HT-29 (cell line): ENCODE results near the gene PRDX1. TPM values are rescaled to one million over a fixed set of nuclear protein-coding genes. Genes with fewer than 3 reads are reported as not detected.

Source experiments
- DNase-seq: peaks from one replicate; pipeline ENCODE4 v3.0.0-alpha.2; 2015; ENCODE audit warnings: low spot score
- total RNA-seq: library from RNA; depleted of rRNA; stranded (reverse); fragments of >200 nt; shearing (Covaris generic); gene quantifications from 2 replicates; pipeline ENCODE4 v1.2.3, GENCODE V29; 2014; rRNA removed

Gene PRDX1
- total RNA-seq, result 630 and 644 TPM in 2 replicates

DNA sequence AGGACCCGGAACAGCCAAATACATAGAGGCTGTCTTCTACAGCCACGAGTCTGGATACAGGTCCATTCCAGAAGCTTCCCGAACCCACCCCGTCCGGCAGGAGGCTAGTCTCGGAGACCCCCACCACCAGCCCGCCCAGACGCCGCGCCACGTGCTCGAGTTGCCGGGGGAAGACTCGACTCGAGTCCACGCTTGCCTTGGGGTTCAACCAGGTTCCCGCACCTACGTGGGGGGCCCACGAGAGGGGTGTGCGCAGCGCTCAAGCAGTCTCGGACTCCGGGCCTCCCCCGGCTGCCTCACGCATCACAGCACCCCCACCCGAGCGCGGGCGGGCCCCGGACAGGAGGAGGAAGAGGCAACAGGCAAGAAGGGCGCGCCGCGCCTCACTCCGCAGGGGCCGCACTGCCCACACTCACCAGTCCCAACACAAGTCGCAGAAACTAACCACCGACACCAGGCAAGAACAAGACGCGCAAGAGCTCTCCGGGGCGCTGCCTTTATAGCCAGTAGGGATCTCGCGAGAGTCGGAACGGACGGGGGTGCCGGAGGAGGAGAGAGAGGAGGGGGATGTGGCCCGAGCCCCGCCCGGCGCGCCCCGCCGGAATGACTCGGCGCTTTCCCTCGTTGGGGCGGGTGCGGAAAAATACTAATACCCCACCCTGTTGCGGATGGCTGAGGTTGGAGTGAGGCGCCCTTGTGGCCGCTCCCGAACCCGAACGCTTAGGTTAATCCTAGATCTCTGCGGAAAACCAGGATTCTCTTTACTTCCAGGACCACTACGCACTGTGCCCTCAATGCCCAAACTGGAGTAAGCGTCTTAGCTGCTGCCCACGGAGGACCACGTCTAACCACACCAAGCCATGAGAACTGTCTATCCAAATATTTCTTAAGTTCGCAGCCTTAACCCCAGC, at the start of gene PRDX1:
TSS of gene PRDX1 (minus strand) at position 472 of the 911 bp plus-strand sequence. CDS start 2,841 bp downstream, outside the sequence.
- peak; percentile 97 for DNase-seq

- DNase-seq, result no peak
Measured at GRCh38 chr1:45570631-45571030, 48.9 kb upstream of the PRDX1 start.

GRCh38 chr1:45569962-45570581, 48.4 kb upstream of the PRDX1 start:
- peak; percentile 87 for DNase-seq

- DNase-seq, result no peak
Measured at GRCh38 chr1:45569571-45569961, 47.9 kb upstream of the PRDX1 start.

- DNase-seq, result no peak
Measured at GRCh38 chr1:45568421-45568820, 46.7 kb upstream of the PRDX1 start.

DNA sequence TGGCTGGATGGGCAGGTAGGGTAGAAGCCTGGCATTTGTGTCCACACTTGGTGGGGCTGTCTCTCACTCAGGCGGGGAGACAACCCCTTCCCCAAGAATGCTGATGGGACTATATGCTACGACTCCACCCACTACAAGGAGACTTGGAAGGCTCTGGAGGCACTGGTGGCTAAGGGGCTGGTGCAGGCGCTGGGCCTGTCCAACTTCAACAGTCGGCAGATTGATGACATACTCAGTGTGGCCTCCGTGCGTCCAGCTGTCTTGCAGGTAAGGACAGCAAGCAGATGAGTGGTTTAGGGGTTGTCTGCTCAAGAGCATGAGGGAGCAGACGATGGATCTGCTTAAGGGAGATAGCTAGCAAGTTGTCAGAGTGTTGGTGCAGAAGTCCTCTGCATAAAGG, 46.2 kb upstream of the PRDX1 start:
- no peak for DNase-seq

- peak; percentile 28 for DNase-seq
Measured at GRCh38 chr1:45566722-45567121, 45.0 kb upstream of the PRDX1 start.

GRCh38 chr1:45563843-45564242, 42.2 kb upstream of the PRDX1 start:
- no peak for DNase-seq

DNA sequence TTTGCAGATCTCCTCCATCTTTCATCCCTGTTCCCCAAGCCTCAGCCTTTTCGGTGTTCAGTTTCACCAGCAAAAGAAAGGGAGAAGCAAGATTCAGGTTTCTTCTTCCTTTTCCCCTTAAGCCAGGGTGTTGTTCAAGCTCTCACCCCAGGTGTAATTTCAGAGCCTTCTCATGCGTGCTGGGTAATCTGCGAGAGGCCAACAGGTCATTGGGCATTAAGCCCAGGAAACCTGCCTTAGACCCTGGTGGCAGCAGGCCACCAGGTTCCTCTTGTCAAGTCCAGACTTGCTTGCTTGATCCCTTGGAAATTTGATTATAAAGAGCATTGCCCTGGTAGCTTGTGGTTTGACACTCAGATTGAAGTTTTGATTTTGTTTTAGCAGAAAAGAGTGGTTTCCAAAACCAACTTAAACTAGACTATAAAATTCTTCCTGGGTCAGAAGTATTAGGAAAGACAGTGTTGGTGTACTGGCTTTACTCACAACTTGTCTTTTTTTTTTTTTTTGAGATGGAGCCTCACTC, 35.8 kb upstream of the PRDX1 start:
- DNase-seq, result peak; percentile 29

DNA sequence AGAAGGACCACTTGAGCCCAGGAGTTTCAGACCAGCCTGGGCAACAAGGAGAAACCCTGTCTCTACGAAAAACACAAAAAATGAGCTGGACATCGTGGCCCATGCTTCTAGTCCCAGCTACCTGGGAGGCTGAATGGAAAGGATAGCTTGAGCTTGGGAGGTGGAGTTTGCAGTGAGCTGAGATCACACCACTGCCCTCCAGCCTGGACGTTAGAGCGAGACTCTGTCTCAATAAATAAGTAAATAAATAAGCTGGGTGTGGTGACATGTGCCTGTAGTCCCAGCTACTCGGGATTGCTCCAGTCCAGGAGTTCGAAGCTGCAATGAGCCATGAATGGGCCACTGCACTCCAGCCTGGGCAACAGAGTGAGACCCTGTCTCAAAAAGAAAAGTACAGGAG, 32.5 kb upstream of the PRDX1 start:
- DNase-seq, result no peak

GRCh38 chr1:45552331-45552730, 30.6 kb upstream of the PRDX1 start:
- DNase-seq, result peak; percentile 59

GRCh38 chr1:45551684-45552083, 30.0 kb upstream of the PRDX1 start:
- no peak for DNase-seq

DNA sequence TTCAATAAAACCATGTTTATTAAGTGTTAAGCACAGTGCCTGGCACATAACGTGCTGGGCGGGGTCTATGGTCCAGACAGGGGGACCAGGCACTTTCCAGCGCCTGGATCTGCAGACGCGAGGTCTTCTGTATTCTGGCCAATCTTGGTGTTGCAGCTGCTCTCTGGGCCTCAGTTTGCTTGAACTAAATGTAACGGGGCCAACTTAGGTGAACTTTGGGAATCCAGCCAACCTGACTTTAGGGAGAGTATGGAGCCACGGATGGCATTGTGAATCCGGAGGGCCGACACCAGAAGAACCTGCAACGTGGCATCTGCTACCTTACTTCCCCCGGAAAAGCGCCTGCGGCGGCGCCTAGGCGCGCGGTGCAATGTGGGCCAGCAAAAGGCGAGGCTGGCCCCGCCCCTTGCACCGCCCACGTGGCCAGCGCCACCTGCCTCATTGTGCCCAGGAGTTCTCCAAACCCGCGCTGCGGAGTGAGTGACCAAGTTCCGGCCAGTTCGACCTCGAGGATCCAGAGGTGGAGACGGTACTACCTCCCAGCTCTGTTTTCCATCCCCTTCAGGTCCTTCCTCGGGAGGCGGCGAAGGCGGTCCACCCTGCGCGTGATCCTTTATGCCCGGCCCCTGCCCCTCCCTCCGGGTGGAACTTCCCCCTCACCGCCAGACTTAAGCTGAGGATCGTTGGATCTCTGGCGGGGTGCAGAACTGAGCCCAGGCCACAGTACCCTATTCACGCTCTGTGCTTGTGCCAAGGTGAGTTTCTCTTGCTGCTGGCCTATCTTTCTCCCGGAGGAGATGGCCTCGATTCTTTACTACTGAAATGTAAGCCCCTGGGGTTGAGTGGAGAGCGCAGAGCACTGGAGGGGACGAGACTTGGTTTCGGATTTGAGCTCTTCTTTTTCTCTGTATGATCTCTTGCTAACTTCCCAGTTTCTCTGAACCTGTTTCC, 29.0 kb upstream of the PRDX1 start, which contains the start of gene AKR1A1:
TSS of gene AKR1A1 (plus strand) at position 426 of the 951 bp plus-strand sequence. CDS start 10,969 bp downstream, outside the sequence.
- DNase-seq, result peak; percentile 97

DNA sequence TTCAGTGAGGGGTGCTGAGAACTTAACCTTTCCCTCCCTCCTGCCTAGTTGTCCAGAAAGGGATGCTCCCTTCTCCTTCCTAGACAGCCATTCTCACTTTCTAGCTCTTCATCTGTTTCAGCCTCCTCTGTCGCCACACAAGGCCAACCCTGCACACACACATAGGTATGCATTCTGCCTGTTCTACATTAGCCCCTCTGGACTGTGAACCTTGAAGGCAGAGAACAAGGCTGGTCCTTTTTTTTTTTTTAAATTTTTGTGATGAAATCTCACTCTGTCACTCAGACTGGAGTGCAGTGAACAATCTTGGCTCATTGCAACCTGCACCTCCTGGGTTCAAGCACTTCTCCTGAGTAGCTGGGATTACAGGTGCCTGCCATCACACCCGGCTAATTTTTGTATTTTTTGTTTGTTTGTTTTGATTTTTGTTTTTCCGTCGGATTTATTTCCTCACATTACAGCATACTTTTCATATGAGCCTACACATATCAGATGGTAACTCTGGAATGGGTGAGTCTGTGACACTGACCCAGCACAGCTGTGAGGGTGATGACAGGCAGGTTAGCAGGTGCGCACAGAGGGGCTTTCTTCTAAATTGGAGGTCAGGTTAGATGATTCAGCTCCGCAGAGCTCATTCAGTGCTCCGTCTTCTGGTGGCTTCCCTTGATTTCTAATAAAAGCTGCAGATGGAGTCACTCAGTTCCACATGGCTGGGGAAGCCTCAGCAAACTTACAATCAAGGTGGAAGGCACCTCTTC, 24.0 kb upstream of the PRDX1 start:
- no peak for DNase-seq

- no peak for DNase-seq
Measured at GRCh38 chr1:45545019-45545493, 23.4 kb upstream of the PRDX1 start.

- no peak for DNase-seq
Measured at GRCh38 chr1:45544530-45544929, 22.8 kb upstream of the PRDX1 start.

DNA sequence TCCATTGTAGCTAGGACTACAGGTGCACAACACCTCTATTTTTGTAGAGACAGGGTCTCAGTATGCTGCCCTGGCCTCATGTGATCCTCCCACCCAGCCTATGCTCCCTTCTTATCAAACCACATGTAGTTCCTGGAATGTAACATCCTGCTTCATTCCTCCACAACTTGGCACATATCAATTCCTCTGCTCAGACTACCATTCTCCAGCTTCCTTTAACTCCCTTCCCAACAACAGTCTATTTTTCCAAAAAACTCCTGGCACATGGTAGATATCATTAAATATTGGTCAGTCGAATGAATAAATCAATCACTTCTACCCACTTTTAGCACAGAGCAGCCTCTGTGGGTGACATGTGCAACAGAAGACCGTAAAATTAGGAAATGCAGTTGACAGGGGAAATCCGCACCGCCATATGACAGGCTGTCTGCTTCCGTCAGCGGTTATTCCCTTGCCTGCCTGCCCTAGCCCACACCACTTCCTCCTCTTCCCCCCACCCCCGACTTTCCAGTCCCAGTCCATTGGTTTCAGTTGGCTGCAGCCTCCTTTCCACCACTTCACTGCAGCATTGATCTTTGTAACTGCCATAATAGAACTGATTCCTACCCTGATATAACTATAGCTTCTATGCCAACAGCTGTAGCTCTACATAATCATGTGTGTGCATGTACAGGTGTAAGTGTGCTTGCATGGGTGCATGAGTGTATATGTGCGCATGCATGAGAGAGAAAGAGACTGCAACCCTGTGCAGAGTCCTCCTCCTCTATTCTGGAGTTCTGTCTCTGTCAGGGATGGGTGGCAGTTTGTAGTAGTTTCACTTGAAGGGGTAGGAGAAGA, 22.1 kb upstream of the PRDX1 start:
- no peak for DNase-seq

GRCh38 chr1:45542591-45542990, 20.9 kb upstream of the PRDX1 start:
- peak; percentile 27 for DNase-seq

DNA sequence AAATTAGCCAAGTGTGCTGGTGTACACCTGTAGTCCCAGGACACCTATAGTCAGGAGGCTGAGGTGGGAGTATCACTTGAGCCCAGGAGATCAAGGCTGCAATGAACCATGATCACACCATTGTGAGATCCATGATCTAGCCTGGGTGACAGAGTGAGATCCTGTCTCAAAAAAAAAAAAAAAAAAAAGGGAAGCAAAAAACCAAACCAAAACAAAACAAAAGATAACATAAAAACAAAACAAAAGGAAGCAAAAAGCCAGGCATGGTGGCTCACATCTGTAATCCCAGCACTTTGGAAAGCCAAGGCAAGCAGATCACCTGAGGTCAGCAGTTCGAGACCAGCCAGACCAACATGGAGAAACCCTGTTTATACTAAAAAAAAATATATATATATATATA, 19.5 kb upstream of the PRDX1 start:
- no peak for DNase-seq
